22Rv1 (cell line): ENCODE results near the gene KCNK7.

Experiments used
- CTCF ChIP-seq: fragments of 450-650 bp; IDR thresholded peaks from 2 replicates; pipeline ENCODE4 v1.5.1; 2017; ENCODE audit warnings: mild to moderate bottlenecking
- ZFX ChIP-seq: fragments of 450-650 bp; IDR thresholded peaks from 2 replicates; pipeline ENCODE4 v1.6.1; 2017; ENCODE audit warnings: antibody characterized with exemption, borderline replicate concordance

DNA sequence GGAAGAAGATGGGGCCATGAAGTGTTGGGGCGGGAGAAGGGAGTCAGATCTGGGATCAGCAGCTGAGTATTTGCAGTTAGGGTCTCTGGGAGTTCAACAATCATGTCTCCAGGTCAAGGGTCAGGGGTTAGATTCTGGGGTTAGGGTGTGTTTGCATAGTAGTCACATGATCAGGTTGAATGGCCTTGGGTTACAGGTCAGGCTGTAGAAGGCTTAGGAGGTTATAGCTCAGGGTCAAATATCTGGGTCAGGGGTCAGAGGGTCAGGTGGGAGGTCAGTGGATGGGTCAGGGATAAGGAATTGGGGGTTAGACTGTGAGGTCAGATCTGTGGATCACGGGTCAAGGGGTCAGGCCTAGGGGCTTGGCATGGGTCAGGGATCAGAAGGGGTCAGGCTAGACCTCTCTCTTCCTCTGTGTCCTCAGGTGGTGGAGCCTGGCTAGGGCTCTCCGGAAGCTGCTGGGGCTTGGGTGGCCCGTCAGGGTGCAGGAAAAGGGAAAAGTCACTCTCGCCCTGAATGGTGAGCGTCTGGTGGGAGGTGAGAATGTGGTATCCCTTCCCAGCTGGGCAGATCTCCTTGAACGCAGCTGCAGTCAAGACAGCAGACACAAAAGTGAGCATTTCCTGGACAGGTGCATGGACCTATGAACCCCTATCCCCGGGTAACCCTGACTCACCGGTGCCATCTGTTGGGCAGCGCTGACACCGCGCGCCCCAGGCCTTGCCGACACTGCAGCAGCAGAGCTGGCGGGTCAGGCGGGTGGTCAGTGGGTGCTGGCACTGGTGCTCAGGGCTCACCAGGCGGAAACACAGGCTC lies 43.8 kb downstream of the KCNK7 start:
- TF ChIP-seq CTCF (peak; percentile 65), ZFX (no peak)
